Measurements from ENCODE around the gene TUBG1.
A peak's percentile ranks its signal among the peaks of the same experiment; 100 is the strongest.

DNA sequence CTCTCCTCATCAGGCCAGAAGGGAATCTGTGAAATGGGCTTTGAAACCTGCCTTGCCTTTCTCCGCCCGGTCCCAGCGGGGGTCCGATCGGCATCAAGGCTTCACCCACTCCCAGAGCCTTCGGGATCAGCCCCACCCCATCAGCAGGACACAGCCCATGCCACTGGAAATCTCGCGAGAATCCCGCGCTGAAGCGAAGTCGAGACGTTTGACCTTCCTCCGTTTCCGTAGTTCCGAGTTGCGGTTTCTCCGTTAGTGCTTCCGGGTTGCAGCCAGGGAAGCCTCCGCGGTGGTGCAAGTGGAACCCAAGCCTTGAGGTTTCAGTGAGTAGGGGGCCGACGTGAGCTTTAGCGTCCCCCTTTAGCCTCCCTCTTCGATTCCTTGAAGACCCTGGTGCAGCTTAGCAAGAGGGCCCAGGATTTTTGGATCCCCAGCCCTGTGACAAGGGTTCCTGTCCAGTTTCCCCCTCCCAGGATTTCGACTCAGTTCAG is 47.5 kb upstream of the TUBG1 start, which contains the start of gene COASY:
- TF ChIP-seq, protein P1, sequence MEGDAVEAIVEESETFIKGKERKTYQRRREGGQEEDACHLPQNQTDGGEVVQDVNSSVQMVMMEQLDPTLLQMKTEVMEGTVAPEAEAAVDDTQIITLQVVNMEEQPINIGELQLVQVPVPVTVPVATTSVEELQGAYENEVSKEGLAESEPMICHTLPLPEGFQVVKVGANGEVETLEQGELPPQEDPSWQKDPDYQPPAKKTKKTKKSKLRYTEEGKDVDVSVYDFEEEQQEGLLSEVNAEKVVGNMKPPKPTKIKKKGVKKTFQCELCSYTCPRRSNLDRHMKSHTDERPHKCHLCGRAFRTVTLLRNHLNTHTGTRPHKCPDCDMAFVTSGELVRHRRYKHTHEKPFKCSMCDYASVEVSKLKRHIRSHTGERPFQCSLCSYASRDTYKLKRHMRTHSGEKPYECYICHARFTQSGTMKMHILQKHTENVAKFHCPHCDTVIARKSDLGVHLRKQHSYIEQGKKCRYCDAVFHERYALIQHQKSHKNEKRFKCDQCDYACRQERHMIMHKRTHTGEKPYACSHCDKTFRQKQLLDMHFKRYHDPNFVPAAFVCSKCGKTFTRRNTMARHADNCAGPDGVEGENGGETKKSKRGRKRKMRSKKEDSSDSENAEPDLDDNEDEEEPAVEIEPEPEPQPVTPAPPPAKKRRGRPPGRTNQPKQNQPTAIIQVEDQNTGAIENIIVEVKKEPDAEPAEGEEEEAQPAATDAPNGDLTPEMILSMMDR (IDR thresholded peaks at IDR 0.05) = peak in 1 of 3 experiments; percentile 17
- TF ChIP-seq POLR2A (IDR thresholded peaks at IDR 0.05; ENCODE audit: low read depth) = peak; percentile 56
- peak; percentile 90 to 98 for TF ChIP-seq POLR2AphosphoS5 (IDR thresholded peaks at IDR 0.05)
